Muscle of leg (tissue), 11 donors: ENCODE measurements around the gene SHC3. TPM values are rescaled to one million over a fixed set of nuclear protein-coding genes. Genes with fewer than 3 reads are reported as not detected.
"Not testable (repeated sequence)": the region's sequence is repeated elsewhere in the genome, so short reads cannot be mapped to it uniquely, and the experiment has no call there.

Experiments
- DNase-seq: peaks from one replicate; pipeline ENCODE4 v3.0.0; 2013
- H3K27ac ChIP-seq: one replicate; pipeline ENCODE4 v1.5.1; 2013; ENCODE audit warnings: mild to moderate bottlenecking, low read length, control low read depth
- H3K27me3 ChIP-seq: one replicate; pipeline ENCODE4 v1.6.1; 2013; ENCODE audit warnings: low read length; ENCODE audit not compliant: control insufficient read depth, insufficient read depth
- H3K36me3 ChIP-seq: one replicate; pipeline ENCODE4 v1.6.1; 2013; ENCODE audit warnings: low read length; ENCODE audit not compliant: control insufficient read depth, insufficient read depth
- H3K4me1 ChIP-seq: one replicate; pipeline ENCODE4 v1.6.1; 2013; ENCODE audit warnings: low read length; ENCODE audit not compliant: control insufficient read depth, insufficient read depth
- H3K4me3 ChIP-seq: one replicate; pipeline ENCODE4 v1.5.1; 2013; ENCODE audit warnings: low read length, control low read depth
- H3K9me3 ChIP-seq: replicated peaks from 2 replicates; pipeline ENCODE4 v1.6.1; 2013; ENCODE audit warnings: low read depth, low read length; ENCODE audit not compliant: control insufficient read depth
- WGBS: methylation state at CpG from one replicate; pipeline ENCODE4 v1.1.5; 2013; ENCODE audit warnings: missing lambda C conversion rate; ENCODE audit not compliant: insufficient coverage; 5-methylcytosine and 5-hydroxymethylcytosine counted together
- polyA plus RNA-seq, 8 donors: library from polyadenylated mRNA; unstranded; fragments of 120-200 nt; gene quantifications; one replicate each; pipeline versions ENCODE4 v1.2.1 to v1.2.3, GENCODE V29; 2013; ENCODE audit warnings: inconsistent platforms in 1 of 8, low replicate concordance in 1 of 8; ENCODE audit not compliant: insufficient read length in 8 of 8, insufficient read depth in 1 of 8
- total RNA-seq: library from RNA; stranded (reverse); fragments of 120-200 nt; gene quantifications from one replicate; pipeline ENCODE4 v1.2.4, GENCODE V29; 2013

Gene SHC3
- total and polyA plus RNA-seq, 9 donors: 0.45 to 1.1 (median 0.65) TPM

GRCh38 chr9:89213396-89213880, 34.8 kb upstream of the SHC3 start:
- DNase-seq: peak; percentile 12
- Histone ChIP-seq H3K36me3 (no peaks in the 10 kb centered on the region), H3K4me1 (no peaks in the 10 kb centered on the region), H3K9me3 (no peaks in the 10 kb centered on the region), H3K27ac (no peak overlapping the region), H3K4me3 (no peak overlapping the region), H3K27me3 (no peaks in the 10 kb centered on the region)
- WGBS: no CpG with 5 or more reads among the region's 3 CpGs

- WGBS: no CpG with 5 or more reads among the region's 1 CpG
- Histone ChIP-seq H3K4me1 (no peaks in the 10 kb centered on the region), H3K27ac (no peak overlapping the region), H3K4me3 (no peak overlapping the region), H3K9me3 (no peaks in the 10 kb centered on the region), H3K36me3 (no peaks in the 10 kb centered on the region), H3K27me3 (no peaks in the 10 kb centered on the region)
- no peak for DNase-seq
These were observed 33.6 kb upstream of the SHC3 start for GRCh38 chr9:89212171-89212570.

- not testable (repeated sequence) for H3K4me3 ChIP-seq, H3K4me1 ChIP-seq, DNase-seq, H3K9me3 ChIP-seq, H3K27ac ChIP-seq, H3K27me3 ChIP-seq, H3K36me3 ChIP-seq
- WGBS: 95% methylated on average over 16 of the region's 21 CpGs
These were observed 30.7 kb upstream of the SHC3 start for GRCh38 chr9:89209311-89209710.

GRCh38 chr9:89207026-89207425, 28.4 kb upstream of the SHC3 start:
- 100% methylated on average over 2 of the region's 4 CpGs for WGBS
- Histone ChIP-seq H3K27ac (no peak overlapping the region), H3K4me1 (no peaks in the 10 kb centered on the region), H3K4me3 (no peak overlapping the region), H3K9me3 (no peaks in the 10 kb centered on the region), H3K27me3 (no peaks in the 10 kb centered on the region), H3K36me3 (no peaks in the 10 kb centered on the region)
- no peak for DNase-seq

- no peak overlapping the region for H3K4me3 ChIP-seq
- 67% methylated on average over 3 of the region's 5 CpGs for WGBS
- H3K9me3 ChIP-seq: peaks cover 2% of the 10 kb centered on the region
- no peak overlapping the region for H3K27ac ChIP-seq
- no peaks in the 10 kb centered on the region for H3K36me3 ChIP-seq
- H3K4me1 ChIP-seq: no peaks in the 10 kb centered on the region
- DNase-seq: no peak
- H3K27me3 ChIP-seq: no peaks in the 10 kb centered on the region
These were observed 26.2 kb upstream of the SHC3 start for GRCh38 chr9:89204801-89205200.

GRCh38 chr9:89195131-89195797, 16.6 kb upstream of the SHC3 start:
- H3K4me3 ChIP-seq: no peak overlapping the region
- no peak for DNase-seq
- no peaks in the 10 kb centered on the region for H3K4me1 ChIP-seq
- H3K9me3 ChIP-seq: peaks cover 6% of the 10 kb centered on the region
- H3K36me3 ChIP-seq: no peaks in the 10 kb centered on the region
- H3K27me3 ChIP-seq: no peaks in the 10 kb centered on the region
- WGBS: no CpG with 5 or more reads among the region's 5 CpGs
- no peak overlapping the region for H3K27ac ChIP-seq

GRCh38 chr9:89194421-89195130, 16.0 kb upstream of the SHC3 start:
- Histone ChIP-seq H3K27me3 (no peaks in the 10 kb centered on the region), H3K27ac (no peak overlapping the region), H3K36me3 (no peaks in the 10 kb centered on the region), H3K4me3 (no peak overlapping the region), H3K4me1 (no peaks in the 10 kb centered on the region), H3K9me3 (peaks cover 6% of the 10 kb centered on the region)
- no peak for DNase-seq
- WGBS: 18% methylated on average over 1 of the region's 4 CpGs

GRCh38 chr9:89191004-89191403, 12.4 kb upstream of the SHC3 start:
- no peaks in the 10 kb centered on the region for H3K9me3 ChIP-seq
- H3K4me3 ChIP-seq: no peak overlapping the region
- H3K27me3 ChIP-seq: peaks cover under 1% of the 10 kb centered on the region
- H3K27ac ChIP-seq: no peak overlapping the region
- H3K36me3 ChIP-seq: no peaks in the 10 kb centered on the region
- no peaks in the 10 kb centered on the region for H3K4me1 ChIP-seq
- DNase-seq: no peak

- 75% methylated on average over 1 of the region's 2 CpGs for WGBS
- no peaks in the 10 kb centered on the region for H3K4me1 ChIP-seq
- H3K9me3 ChIP-seq: no peaks in the 10 kb centered on the region
- no peak for DNase-seq
- no peak overlapping the region for H3K27ac ChIP-seq
- no peak overlapping the region for H3K4me3 ChIP-seq
- H3K36me3 ChIP-seq: no peaks in the 10 kb centered on the region
- peaks cover 2% of the 10 kb centered on the region for H3K27me3 ChIP-seq
These were observed 10.6 kb upstream of the SHC3 start for GRCh38 chr9:89189215-89189614.

GRCh38 chr9:89187950-89188349, 9.3 kb upstream of the SHC3 start:
- no peaks in the 10 kb centered on the region for H3K9me3 ChIP-seq
- no peak overlapping the region for H3K4me3 ChIP-seq
- H3K27ac ChIP-seq: no peak overlapping the region
- peaks cover 2% of the 10 kb centered on the region for H3K27me3 ChIP-seq
- no peaks in the 10 kb centered on the region for H3K4me1 ChIP-seq
- no peak for DNase-seq
- H3K36me3 ChIP-seq: no peaks in the 10 kb centered on the region
- no CpG with 5 or more reads among the region's 1 CpG for WGBS
